GM18873 (cell line): ENCODE measurements around the gene KCNQ5.
A peak's percentile ranks its signal among the peaks of the same experiment; 100 is the strongest.
"Not testable (repeated sequence)": the region's sequence is repeated elsewhere in the genome, so short reads cannot be mapped to it uniquely, and the experiment has no call there.

ENCODE experiments used
- ATAC-seq: cut with Tn5 transposase; IDR thresholded peaks from one replicate; pipeline ENCODE4 v1.9.1; 2021; ENCODE audit warnings: mild to moderate bottlenecking, moderate library complexity, moderate number of reproducible peaks; ENCODE audit not compliant: unreplicated experiment, low FRiP score

The KCNQ5 gene

GRCh38 chr6:72976484-72976883 lies 354.6 kb downstream of the KCNQ5 start:
- ATAC-seq, result no peak

- ATAC-seq, result peak; percentile 61
Measured at GRCh38 chr6:72977114-72977513, 355.2 kb downstream of the KCNQ5 start.

GRCh38 chr6:72978808-72979207 lies 356.9 kb downstream of the KCNQ5 start:
- ATAC-seq, result not testable (repeated sequence)

- not testable (repeated sequence) for ATAC-seq
Measured at GRCh38 chr6:72984189-72984831, 362.4 kb downstream of the KCNQ5 start.

GRCh38 chr6:72984981-72985665 lies 363.3 kb downstream of the KCNQ5 start:
- no peak for ATAC-seq

GRCh38 chr6:72987301-72987700 lies 365.4 kb downstream of the KCNQ5 start:
- no peak for ATAC-seq

- ATAC-seq, result no peak
Measured at GRCh38 chr6:72999995-73000394, 378.1 kb downstream of the KCNQ5 start.

- ATAC-seq, result no peak
Measured at GRCh38 chr6:73000460-73000859, 378.6 kb downstream of the KCNQ5 start.

GRCh38 chr6:73002588-73002987 lies 380.7 kb downstream of the KCNQ5 start:
- no peak for ATAC-seq

- no peak for ATAC-seq
Measured at GRCh38 chr6:73003302-73003701, 381.4 kb downstream of the KCNQ5 start.

- no peak for ATAC-seq
Measured at GRCh38 chr6:73004231-73004630, 382.4 kb downstream of the KCNQ5 start.

GRCh38 chr6:73004861-73005260 lies 383.0 kb downstream of the KCNQ5 start:
- ATAC-seq, result no peak

GRCh38 chr6:73006146-73006545 lies 384.3 kb downstream of the KCNQ5 start:
- no peak for ATAC-seq

GRCh38 chr6:73011945-73012344 lies 390.1 kb downstream of the KCNQ5 start:
- ATAC-seq, result no peak

GRCh38 chr6:73017476-73017875 lies 395.6 kb downstream of the KCNQ5 start:
- no peak for ATAC-seq

GRCh38 chr6:73024598-73024997 lies 402.7 kb downstream of the KCNQ5 start:
- no peak for ATAC-seq

- no peak for ATAC-seq
Measured at GRCh38 chr6:73027691-73028090, 405.8 kb downstream of the KCNQ5 start.

GRCh38 chr6:73028124-73028766 lies 406.4 kb downstream of the KCNQ5 start:
- no peak for ATAC-seq

GRCh38 chr6:73028893-73029450 lies 407.1 kb downstream of the KCNQ5 start:
- no peak for ATAC-seq

- ATAC-seq, result peak; percentile 83
Measured at GRCh38 chr6:73030257-73030656, 408.4 kb downstream of the KCNQ5 start.
